Common myeloid progenitor, CD34-positive (primary cell): ENCODE results near the gene C14orf132.

Experiments used
- CTCF ChIA-PET: fragments of 350-600 bp; sonication (Branson Sonifier 250); formaldehyde crosslinking; loops from one replicate; lab custom pipeline; 2021; ENCODE audit warnings: antibody characterized with exemption; lab: Charles Lee
- POLR2A ChIA-PET: fragments of 350-600 bp; sonication (Branson Sonifier 250); formaldehyde crosslinking; loops from one replicate; lab custom pipeline; 2021; ENCODE audit warnings: antibody characterized with exemption; lab: Charles Lee
- DNase-seq, 3 donors: peaks; one replicate each; pipeline versions ENCODE4 v3.0.0 to v3.0.0-alpha.2; 2013
- H3K27ac ChIP-seq, 2 experiments: 1 replicate in 1 of 2; 2 replicates in 1 of 2; pipeline ENCODE4 v1.7.0; 2013; ENCODE audit warnings: inconsistent platforms in 2 of 2, low read length in 2 of 2, mild to moderate bottlenecking in 2 of 2, low read depth in 1 of 2, moderate library complexity in 1 of 2; ENCODE audit not compliant: severe bottlenecking in 2 of 2, insufficient read depth in 1 of 2, poor library complexity in 1 of 2
- H3K27me3 ChIP-seq, 5 experiments: replicated peaks in 2 of 5; 1 replicate in 3 of 5; 2 replicates in 2 of 5; pipeline versions ENCODE4 v1.6.1 to v1.7.0; 2013; ENCODE audit warnings: low read length in 4 of 5, mild to moderate bottlenecking in 2 of 5, moderate library complexity in 2 of 5, inconsistent platforms in 1 of 5; ENCODE audit not compliant: insufficient read depth in 5 of 5, control insufficient read depth in 4 of 5
- H3K36me3 ChIP-seq, 4 experiments: 1 replicate in 2 of 4; 2 replicates in 2 of 4; pipeline versions ENCODE4 v1.6.1 to v1.7.0; 2013; ENCODE audit warnings: low read length in 3 of 4, control low read depth in 1 of 4, mild to moderate bottlenecking in 1 of 4; ENCODE audit not compliant: control insufficient read depth in 4 of 4, insufficient read depth in 4 of 4
- H3K4me1 ChIP-seq, 4 experiments: 1 replicate in 3 of 4; 2 replicates in 1 of 4; pipeline versions ENCODE4 v1.6.1 to v1.7.1; 2013; ENCODE audit warnings: low read length in 3 of 4, mild to moderate bottlenecking in 3 of 4, control low read depth in 1 of 4, inconsistent platforms in 1 of 4, moderate library complexity in 1 of 4; ENCODE audit not compliant: control insufficient read depth in 4 of 4, insufficient read depth in 4 of 4; ENCODE audit errors: control extremely low read depth in 1 of 4
- H3K4me3 ChIP-seq, 7 experiments: 1 replicate in 4 of 7; 2 replicates in 3 of 7; pipeline versions ENCODE4 v1.5.1 to v1.7.0; 2013; ENCODE audit warnings: mild to moderate bottlenecking in 7 of 7, low read length in 6 of 7, moderate library complexity in 6 of 7, inconsistent platforms in 2 of 7, low read depth in 2 of 7, control low read depth in 1 of 7; ENCODE audit not compliant: insufficient read depth in 4 of 7, control insufficient read depth in 1 of 7; ENCODE audit errors: extremely low read depth in 1 of 7
- H3K9me3 ChIP-seq, 5 experiments: 1 replicate in 4 of 5; 2 replicates in 1 of 5; pipeline versions ENCODE4 v1.6.1 to v1.7.1; 2013; ENCODE audit warnings: low read length in 4 of 5, mild to moderate bottlenecking in 2 of 5, inconsistent platforms in 1 of 5, low read depth in 1 of 5, moderate library complexity in 1 of 5; ENCODE audit not compliant: control insufficient read depth in 4 of 5, insufficient read depth in 2 of 5; ENCODE audit errors: control extremely low read depth in 1 of 5
- WGBS: methylation state at CpG from one replicate; pipeline ENCODE4 v1.1.5; 2013; ENCODE audit not compliant: insufficient coverage; 5-methylcytosine and 5-hydroxymethylcytosine counted together

The C14orf132 gene

DNA sequence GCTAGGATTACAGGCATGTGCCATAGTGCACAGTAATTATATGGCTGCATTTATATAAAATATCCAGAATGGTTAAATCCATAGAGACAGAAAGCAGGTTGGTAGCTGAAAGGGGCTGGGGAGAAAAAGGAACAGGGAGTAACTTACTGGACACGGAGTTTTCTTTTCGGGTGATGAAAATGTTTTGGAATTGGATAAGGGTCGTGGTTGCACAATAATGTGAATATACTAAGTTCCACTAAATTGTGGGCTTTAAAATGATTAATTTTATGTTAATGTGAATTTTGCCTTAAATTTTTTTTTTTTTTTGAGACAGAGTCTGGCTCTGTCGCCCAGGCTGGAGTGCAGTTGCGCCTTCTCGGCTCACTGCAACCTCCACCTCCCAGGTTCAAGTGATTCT lies 95.3 kb downstream of the C14orf132 start:
- WGBS = 97% methylated on average over 3 of the region's 6 CpGs
- no peak for DNase-seq
- Histone ChIP-seq H3K36me3 (no peaks in the 10 kb centered on the region), H3K9me3 (peaks cover 0 to 12% (median 5%) of the 10 kb centered on the region in 5 experiments), H3K4me3 (no peak overlapping the region), H3K4me1 (no peaks in the 10 kb centered on the region), H3K27ac (no peak overlapping the region), H3K27me3 (peaks cover 0 to 23% (median 10%) of the 10 kb centered on the region in 5 experiments)
- CTCF ChIA-PET = interaction anchor here (0.7 kb wide), 1 partner anchor 121 kb away, joined by 3 read pairs; no protein-coding TSS in a partner anchor
- POLR2A ChIA-PET = no interaction called here

DNA sequence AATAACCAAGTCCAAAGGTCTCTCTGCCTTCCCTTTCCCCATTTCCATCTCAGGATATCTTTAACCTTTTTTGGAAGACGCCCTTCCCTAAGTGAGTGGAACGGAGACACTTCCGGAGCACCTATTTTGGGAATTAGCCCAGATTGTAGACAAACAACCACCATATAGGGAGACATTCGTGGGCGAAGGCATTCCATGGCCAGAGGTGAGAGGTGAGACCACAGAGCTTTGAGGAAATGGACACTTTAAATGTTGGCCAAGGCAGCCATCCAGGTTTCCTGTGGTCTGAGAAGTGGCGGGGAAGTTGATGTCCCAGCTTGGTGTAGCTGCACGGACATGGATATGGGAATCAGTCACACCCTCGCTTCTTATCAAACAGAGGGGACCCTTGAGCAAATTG lies 96.1 kb downstream of the C14orf132 start:
- 37% methylated on average over 8 of the region's 8 CpGs for WGBS

DNA sequence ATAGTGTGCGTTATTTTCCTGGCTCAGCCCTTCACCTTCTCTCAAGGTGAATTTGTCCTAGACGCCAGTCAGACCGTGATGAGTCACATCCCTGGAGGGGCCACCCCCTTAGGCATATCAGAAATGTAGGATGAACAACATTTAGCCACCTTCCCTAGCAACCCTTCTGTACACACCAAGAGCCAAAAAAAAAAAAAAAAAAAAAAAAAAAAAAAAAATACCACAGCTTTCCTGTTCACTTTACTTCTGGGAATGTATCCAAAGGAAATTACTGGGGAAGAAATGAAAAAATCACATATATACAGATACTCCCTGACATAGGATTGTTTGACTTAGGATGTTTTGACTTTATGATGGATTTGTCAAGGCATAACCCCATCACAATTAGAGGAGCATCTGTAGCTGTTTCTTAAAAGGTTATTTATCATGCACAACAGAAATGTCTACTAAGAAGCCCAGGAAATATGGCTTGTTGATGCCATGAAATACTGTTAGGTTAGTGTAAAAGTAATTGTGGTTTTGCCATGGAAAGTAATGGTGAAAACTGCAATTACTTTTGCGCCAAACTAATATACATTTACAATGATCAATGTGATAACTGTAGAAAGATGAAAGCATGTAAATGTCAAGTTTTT lies 97.3 kb downstream of the C14orf132 start:
- peaks cover 0 to 11% (median 9%) of the 10 kb centered on the region in 5 experiments for H3K9me3 ChIP-seq
- no CpG with 5 or more reads among the region's 4 CpGs for WGBS
- DNase-seq = no peak
- CTCF ChIA-PET = interaction anchor here (1.6 kb wide), 1 partner anchor 38 kb away, joined by 3 read pairs; no protein-coding TSS in a partner anchor
- H3K4me1 ChIP-seq = no peaks in the 10 kb centered on the region
- no peak overlapping the region for H3K27ac ChIP-seq
- POLR2A ChIA-PET = no interaction called here
- H3K27me3 ChIP-seq = peaks cover 0 to 17% (median 10%) of the 10 kb centered on the region in 5 experiments
- H3K36me3 ChIP-seq = no peaks in the 10 kb centered on the region
- H3K4me3 ChIP-seq = no peak overlapping the region

More for the DNA sequence above, 96.1 kb downstream of the C14orf132 start:
- H3K9me3 ChIP-seq = peaks cover 0 to 12% (median 9%) of the 10 kb centered on the region in 5 experiments
- H3K27ac ChIP-seq = no peak overlapping the region
- ChIA-PET POLR2A (no interaction called here), CTCF (interaction anchor here (1.6 kb wide), 1 partner anchor 36 kb away, joined by 3 read pairs; no protein-coding TSS in a partner anchor)
- H3K4me3 ChIP-seq = no peak overlapping the region
- no peaks in the 10 kb centered on the region for H3K4me1 ChIP-seq
- H3K36me3 ChIP-seq = no peaks in the 10 kb centered on the region
- DNase-seq = no peak
- H3K27me3 ChIP-seq = peaks cover 0 to 23% (median 10%) of the 10 kb centered on the region in 5 experiments

DNA sequence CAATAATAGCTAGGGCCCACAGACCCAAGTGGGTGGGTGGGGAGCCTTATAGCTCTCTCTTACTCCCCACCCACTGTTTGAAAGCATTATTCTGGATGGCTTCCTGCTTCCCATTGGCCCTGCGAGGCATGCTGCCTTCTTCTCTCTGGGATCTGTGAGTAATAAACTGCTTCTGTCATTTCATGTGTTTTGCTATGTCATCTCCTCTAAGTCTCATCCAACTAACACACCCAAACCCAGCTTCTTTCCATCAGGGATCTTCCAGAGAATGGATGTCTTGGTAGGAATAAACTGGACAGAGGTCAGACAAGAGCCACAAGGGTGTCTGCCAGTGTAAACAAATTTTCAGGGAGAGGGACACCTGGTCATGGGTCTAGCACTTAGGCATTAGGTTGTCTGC lies 99.1 kb downstream of the C14orf132 start:
- 100% methylated on average over 1 of the region's 1 CpG for WGBS

DNA sequence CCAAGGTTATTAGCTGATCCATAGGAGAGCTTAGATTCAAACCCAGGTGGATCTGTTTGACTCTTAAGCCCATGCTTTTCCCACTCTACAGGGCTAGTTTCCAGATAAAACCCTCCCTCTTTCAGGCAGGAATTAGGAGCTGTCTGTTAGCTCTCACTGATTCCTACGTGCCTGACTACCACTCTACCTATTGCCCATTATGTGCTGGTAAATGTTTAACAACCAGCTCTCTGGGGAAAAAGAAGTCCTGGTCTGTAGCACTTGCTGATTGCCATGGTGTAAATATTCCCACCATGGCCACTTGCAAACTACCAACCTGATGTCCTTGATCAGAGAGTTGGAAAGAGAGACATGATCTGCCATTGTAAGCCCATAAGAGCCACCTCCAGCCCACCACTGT lies 100.0 kb downstream of the C14orf132 start:
- POLR2A ChIA-PET = no interaction called here
- Histone ChIP-seq H3K9me3 (peaks cover 0 to 15% (median 9%) of the 10 kb centered on the region in 5 experiments), H3K4me1 (no peaks in the 10 kb centered on the region), H3K36me3 (no peaks in the 10 kb centered on the region), H3K27ac (no peak overlapping the region), H3K4me3 (no peak overlapping the region), H3K27me3 (peaks cover 0 to 11% (median 6%) of the 10 kb centered on the region in 5 experiments)
- CTCF ChIA-PET = no interaction called here
- 60% methylated on average over 1 of the region's 1 CpG for WGBS
- no peak for DNase-seq

More for the DNA sequence above, 99.1 kb downstream of the C14orf132 start:
- POLR2A ChIA-PET = no interaction called here
- Histone ChIP-seq H3K27ac (no peak overlapping the region), H3K36me3 (no peaks in the 10 kb centered on the region), H3K4me3 (no peak overlapping the region), H3K27me3 (peaks cover 0 to 11% (median 7%) of the 10 kb centered on the region in 5 experiments), H3K4me1 (no peaks in the 10 kb centered on the region), H3K9me3 (peaks cover 0 to 13% (median 9%) of the 10 kb centered on the region in 5 experiments)
- CTCF ChIA-PET = no interaction called here
- DNase-seq = no peak

DNA sequence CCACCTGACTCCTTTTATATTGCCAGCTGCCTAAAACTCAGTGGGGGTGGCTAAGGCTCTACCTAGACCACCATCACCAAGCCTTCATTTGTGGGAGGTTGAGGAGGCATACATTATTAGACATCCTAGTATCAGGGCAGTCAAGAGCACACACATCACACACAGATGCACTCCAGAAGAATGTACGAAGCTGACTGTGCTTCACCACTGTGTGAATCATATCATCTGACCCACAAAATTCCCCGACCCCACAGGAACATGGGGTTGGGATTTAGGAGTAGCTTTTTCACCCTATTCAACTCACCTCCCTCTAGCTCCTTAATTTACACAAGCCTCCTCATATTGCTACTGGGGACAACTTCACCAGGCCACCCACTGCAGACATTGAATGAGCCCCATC lies 100.7 kb downstream of the C14orf132 start:
- Histone ChIP-seq H3K27ac (no peak overlapping the region), H3K36me3 (no peaks in the 10 kb centered on the region), H3K4me3 (no peak overlapping the region), H3K4me1 (no peaks in the 10 kb centered on the region), H3K9me3 (peaks cover 0 to 15% (median 9%) of the 10 kb centered on the region in 5 experiments), H3K27me3 (peaks cover 0 to 11% (median 3%) of the 10 kb centered on the region in 5 experiments)
- DNase-seq = no peak
- WGBS = no CpG with 5 or more reads among the region's 2 CpGs
- POLR2A ChIA-PET = no interaction called here
- CTCF ChIA-PET = interaction anchor here (0.5 kb wide), 1 partner anchor 545 kb away, joined by 4 read pairs; no protein-coding TSS in a partner anchor

DNA sequence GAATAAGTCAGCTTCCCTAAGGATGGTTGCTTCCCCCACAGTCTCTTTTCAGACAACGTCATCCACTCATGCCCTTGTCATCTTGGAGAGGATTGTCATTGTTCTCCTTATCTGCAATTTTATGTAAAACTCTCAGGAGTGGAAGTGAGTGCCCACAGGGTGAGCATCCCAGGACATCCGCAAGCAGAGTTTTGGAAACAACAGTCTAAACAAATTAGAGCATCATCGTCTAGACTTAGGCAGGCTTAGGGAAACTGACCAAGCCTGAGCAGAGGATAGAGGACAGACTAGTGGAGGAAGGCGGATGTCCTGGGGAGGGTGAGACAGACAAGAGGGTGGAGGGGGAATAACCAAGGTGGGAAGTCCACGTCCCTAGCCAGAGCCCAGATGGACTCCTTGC lies 101.8 kb downstream of the C14orf132 start:
- no peak overlapping the region for H3K27ac ChIP-seq
- no peak overlapping the region for H3K4me3 ChIP-seq
- ChIA-PET CTCF (no interaction called here), POLR2A (no interaction called here)
- H3K9me3 ChIP-seq = peaks cover 0 to 15% (median 9%) of the 10 kb centered on the region in 5 experiments
- H3K36me3 ChIP-seq = no peaks in the 10 kb centered on the region
- H3K27me3 ChIP-seq = peaks cover 0 to 6% (median 0%) of the 10 kb centered on the region in 5 experiments
- DNase-seq = no peak
- WGBS = 87% methylated on average over 4 of the region's 5 CpGs
- no peaks in the 10 kb centered on the region for H3K4me1 ChIP-seq
